ENCODE results near the gene SLC25A11. TPM values are rescaled to one million over a fixed set of nuclear protein-coding genes. Genes with fewer than 3 reads are reported as not detected.

The SLC25A11 gene
- total RNA-seq, 1 experiment from 2014 or later = 75.1 TPM

- DNase-seq (ENCODE audit: low read depth, low spot score) (peak; percentile 75), ATAC-seq (peak; percentile 98)
- H3K36me3 ChIP-seq (ENCODE audit: control insufficient read depth in 1 of 2, insufficient read depth in 2 of 2, low read length in 2 of 2) = no peaks in the 10 kb centered on the region
- peak overlapping the region; percentile 46 for H3K4me2 ChIP-seq (ENCODE audit: low read length)
- H2AFZ ChIP-seq (ENCODE audit: low read depth, low read length, poor library complexity, severe bottlenecking) = no peak overlapping the region
- no peaks in the 10 kb centered on the region for H3K27me3 ChIP-seq (ENCODE audit: insufficient read depth, low read length)
- H3K9me2 ChIP-seq (ENCODE audit: insufficient read depth) = no peaks in the 10 kb centered on the region
- ChIA-PET RAD21 (ENCODE audit: low non-redundant PET in 1 of 2, low total read pairs in 2 of 2, uncharacterized antibody in 2 of 2, unreplicated experiment in 2 of 2) (interaction anchor here (1.2 to 1.8 kb wide), 4 partner anchors 31 to 155 kb away, joined by 3 to 9 read pairs (median 8); partner anchors contain the start of genes RNF167 (in 1 of the 2), SLC25A11 (in 1 of the 2) and SPAG7 (in 1 of the 2)), POLR2A (interaction anchor here (0.8 to 1.7 kb wide), 5 partner anchors 31 to 119 kb away, joined by 3 to 6 read pairs (median 4); partner anchors contain the start of genes CAMTA2, RNF167 and SPAG7), CTCF (interaction anchor here (0.6 to 3.0 kb wide), 12 partner anchors 8 to 177 kb away, joined by 3 to 15 read pairs (median 4); partner anchors contain the start of genes MED11, RNF167, SLC25A11 and SPAG7)
- H3K4me1 ChIP-seq (ENCODE audit: control insufficient read depth in 1 of 2, insufficient read depth in 2 of 2, low read length in 2 of 2) = peaks cover 5 to 18% of the 10 kb centered on the region in 2 experiments
- H3K9me3 ChIP-seq (ENCODE audit: control insufficient read depth in 1 of 2, insufficient read depth in 1 of 2, low read depth in 1 of 2, low read length in 2 of 2) = no peaks in the 10 kb centered on the region
- H4K20me1 ChIP-seq (ENCODE audit: insufficient read depth) = no peaks in the 10 kb centered on the region
- H3K9ac ChIP-seq (ENCODE audit: low read length) = no peak overlapping the region
- H3K27ac ChIP-seq (ENCODE audit: low read depth, low read length) = no peak overlapping the region; the same call in 1 of the 2 replicates
- no peak overlapping the region for H3K4me3 ChIP-seq (replicated peaks in 1 of 2; ENCODE audit: low read depth in 1 of 2, low read length in 2 of 2)
- no peaks in the 10 kb centered on the region for H3K79me2 ChIP-seq (ENCODE audit: insufficient read depth, low read length)
- intact Hi-C loops (cut with micrococcal nuclease) = loop anchor here (1.0 to 2.0 kb wide), 3 partner anchors 58 to 153 kb away; partner anchors contain the start of genes CAMTA2 and SPAG7
- BruUV-seq (replicated peaks) = no TSS peak
- TF ChIP-seq SRF (IDR thresholded peaks at IDR 0.05; ENCODE audit: low read depth) (no peak), RAD21 (IDR thresholded peaks at IDR 0.05; ENCODE audit: low read depth) (peak; percentile 96), TCF7L2 (IDR thresholded peaks at IDR 0.05; ENCODE audit: borderline replicate concordance, extremely low read depth, insufficient read depth, insufficient read length) (peak; percentile 41), YY1 (IDR thresholded peaks at IDR 0.05; ENCODE audit: extremely low read depth, insufficient replicate concordance, low read depth, low read length) (peak; percentile 54), CTCF (IDR thresholded peaks at IDR 0.05 in 2 of 3, conservative IDR thresholded peaks at IDR 0.05 in 1 of 3; ENCODE audit: borderline replicate concordance in 1 of 3, insufficient read depth in 1 of 3, low read depth in 2 of 3, low read length in 2 of 3) (peak; percentile 77 to 90 (median 88))
These were observed 30.9 kb downstream of the SLC25A11 start for GRCh38 chr17:4908711-4909496.
